Uterine smooth muscle cell (primary cell): ENCODE data around the gene PCDHB12. TPM values are rescaled to one million over a fixed set of nuclear protein-coding genes. Genes with fewer than 3 reads are reported as not detected.

ENCODE experiments used
- total RNA-seq: library from RNA; depleted of rRNA; stranded (reverse); fragments of >200 nt; gene quantifications from 2 replicates; pipeline ENCODE4 v1.2.3, GENCODE V29; 2014

PCDHB12 gene
- under 0.01 and 0.12 TPM in 2 replicates for total RNA-seq

GRCh38 chr5:141208478-141208877 lies at the start of gene PCDHB12:
Gene PCDHB12, plus strand, starts transcription at chr5:141208719. Its CDS starts 189 bp downstream, at chr5:141208908.

GRCh38 chr5:141172381-141173204 lies 35.9 kb upstream of the PCDHB12 start, which contains the start of gene PCDHB7:
Gene PCDHB7, plus strand, starts transcription at chr5:141172644. Its CDS starts 192 bp downstream, at chr5:141172836.

GRCh38 chr5:141177577-141178191 lies 30.8 kb upstream of the PCDHB12 start, which contains the start of gene PCDHB8:
Gene PCDHB8, plus strand, starts transcription at chr5:141177790. Its CDS starts 245 bp downstream, at chr5:141178035.

GRCh38 chr5:141182248-141182647 lies 26.3 kb upstream of the PCDHB12 start, which contains the start of gene PCDHB16:
Gene PCDHB16, plus strand, starts transcription at chr5:141182387. Its CDS starts 173 bp downstream, at chr5:141182560.

GRCh38 chr5:141186897-141187512 lies 21.5 kb upstream of the PCDHB12 start, which contains the start of gene PCDHB9:
Gene PCDHB9, plus strand, starts transcription at chr5:141187161. Its CDS starts 158 bp downstream, at chr5:141187319.

GRCh38 chr5:141192110-141192725 lies 16.3 kb upstream of the PCDHB12 start, which contains the start of gene PCDHB10:
Gene PCDHB10, plus strand, starts transcription at chr5:141192353. Its CDS starts 200 bp downstream, at chr5:141192553.

GRCh38 chr5:141199359-141200235 lies 8.9 kb upstream of the PCDHB12 start, which contains the start of gene PCDHB11:
Gene PCDHB11, plus strand, starts transcription at chr5:141199627. Its CDS starts 148 bp downstream, at chr5:141199775.

GRCh38 chr5:141213656-141214339 lies 5.3 kb downstream of the PCDHB12 start, which contains the start of gene PCDHB13:
Gene PCDHB13, plus strand, starts transcription at chr5:141213919. Its CDS starts 205 bp downstream, at chr5:141214124.

GRCh38 chr5:141223112-141223783 lies 14.7 kb downstream of the PCDHB12 start, which contains the start of gene PCDHB14:
Gene PCDHB14, plus strand, starts transcription at chr5:141223343. Its CDS starts 163 bp downstream, at chr5:141223506.

GRCh38 chr5:141245250-141245717 lies 36.8 kb downstream of the PCDHB12 start, which contains the start of gene PCDHB15:
Gene PCDHB15, plus strand, starts transcription at chr5:141245395. Its CDS starts 184 bp downstream, at chr5:141245579.

Other genes with a start within 250 kb of the PCDHB12 start
- gene PCDHAC2, start 242.2 kb upstream of the PCDHB12 start, total RNA-seq: 0.55 and 1.9 TPM in 2 replicates
- not detected in 2 replicates for gene PCDHB1, start 157.3 kb upstream of the PCDHB12 start, total RNA-seq
- 0.55 and 2.0 TPM in 2 replicates for gene PCDHB2, start 114.1 kb upstream of the PCDHB12 start, total RNA-seq
- 0.75 and 0.77 TPM in 2 replicates for gene PCDHB3, start 108.2 kb upstream of the PCDHB12 start, total RNA-seq
- under 0.01 and 0.12 TPM in 2 replicates for gene PCDHB4, start 86.9 kb upstream of the PCDHB12 start, total RNA-seq
- 0.22 and 0.50 TPM in 2 replicates for gene PCDHB5, start 73.5 kb upstream of the PCDHB12 start, total RNA-seq
- under 0.01 TPM in 2 replicates for gene PCDHB6, start 58.7 kb upstream of the PCDHB12 start, total RNA-seq
- gene PCDHB7, start 36.1 kb upstream of the PCDHB12 start, total RNA-seq: 0.11 and 0.12 TPM in 2 replicates
- gene PCDHB8, start 30.9 kb upstream of the PCDHB12 start, total RNA-seq: 0.11 and 0.25 TPM in 2 replicates
- 0.12 and 0.33 TPM in 2 replicates for gene PCDHB16, start 26.3 kb upstream of the PCDHB12 start, total RNA-seq
- under 0.01 TPM in 2 replicates for gene PCDHB9, start 21.6 kb upstream of the PCDHB12 start, total RNA-seq
- gene PCDHB10, start 16.4 kb upstream of the PCDHB12 start, total RNA-seq: 0.11 and 0.12 TPM in 2 replicates
- under 0.01 TPM in 1 of 2 replicates, not detected in the other for gene PCDHB11, start 9.1 kb upstream of the PCDHB12 start, total RNA-seq
- gene PCDHB13, start 5.2 kb downstream of the PCDHB12 start, total RNA-seq: under 0.01 and 0.12 TPM in 2 replicates
- gene PCDHB14, start 14.6 kb downstream of the PCDHB12 start, total RNA-seq: 0.11 and 0.12 TPM in 2 replicates
- gene PCDHB15, start 36.7 kb downstream of the PCDHB12 start, total RNA-seq: under 0.01 and 0.37 TPM in 2 replicates
- gene SLC25A2, start 95.3 kb downstream of the PCDHB12 start, total RNA-seq: 0.50 and 0.66 TPM in 2 replicates
- gene TAF7, start 112.1 kb downstream of the PCDHB12 start, total RNA-seq: 86.1 and 88.3 TPM in 2 replicates
- 0.22 and 0.62 TPM in 2 replicates for gene PCDHGA1, start 121.8 kb downstream of the PCDHB12 start, total RNA-seq
- gene PCDHGA2, start 130.0 kb downstream of the PCDHB12 start, total RNA-seq: 0.89 and 2.2 TPM in 2 replicates
- 0.22 and 0.87 TPM in 2 replicates for gene PCDHGA3, start 135.1 kb downstream of the PCDHB12 start, total RNA-seq
- 0.44 and 1.2 TPM in 2 replicates for gene PCDHGB1, start 141.4 kb downstream of the PCDHB12 start, total RNA-seq
- gene PCDHGA4, start 146.3 kb downstream of the PCDHB12 start, total RNA-seq: 2.2 and 5.2 TPM in 2 replicates
- 1.2 and 1.7 TPM in 2 replicates for gene PCDHGB2, start 151.3 kb downstream of the PCDHB12 start, total RNA-seq
- 0.55 and 0.87 TPM in 2 replicates for gene PCDHGA5, start 155.4 kb downstream of the PCDHB12 start, total RNA-seq
- gene PCDHGB3, start 161.5 kb downstream of the PCDHB12 start, total RNA-seq: 2.3 and 4.2 TPM in 2 replicates
- 1.7 and 3.2 TPM in 2 replicates for gene PCDHGA6, start 165.2 kb downstream of the PCDHB12 start, total RNA-seq
- gene PCDHGA7, start 174.0 kb downstream of the PCDHB12 start, total RNA-seq: 1.3 and 4.0 TPM in 2 replicates
- 11.3 and 20.9 TPM in 2 replicates for gene PCDHGB4, start 179.0 kb downstream of the PCDHB12 start, total RNA-seq
- 1.1 and 2.4 TPM in 2 replicates for gene PCDHGA8, start 183.9 kb downstream of the PCDHB12 start, total RNA-seq
- 16.2 and 25.0 TPM in 2 replicates for gene PCDHGB5, start 189.2 kb downstream of the PCDHB12 start, total RNA-seq
- 4.0 and 4.2 TPM in 2 replicates for gene PCDHGA9, start 194.1 kb downstream of the PCDHB12 start, total RNA-seq
- 2.4 and 2.9 TPM in 2 replicates for gene PCDHGB6, start 199.3 kb downstream of the PCDHB12 start, total RNA-seq
- 4.9 and 5.2 TPM in 2 replicates for gene PCDHGA10, start 204.3 kb downstream of the PCDHB12 start, total RNA-seq
- 6.0 and 7.4 TPM in 2 replicates for gene PCDHGB7, start 209.0 kb downstream of the PCDHB12 start, total RNA-seq
- gene PCDHGA11, start 212.3 kb downstream of the PCDHB12 start, total RNA-seq: 11.7 and 13.6 TPM in 2 replicates
- gene PCDHGA12, start 221.8 kb downstream of the PCDHB12 start, total RNA-seq: 15.5 and 21.5 TPM in 2 replicates